H9 (cell line): Measurements from ENCODE around the gene EDA2R. TPM values are rescaled to one million over a fixed set of nuclear protein-coding genes. Genes with fewer than 3 reads are reported as not detected.

Experiments used
- DNase-seq: peaks from one replicate; pipeline ENCODE4 v3.0.0-alpha.2; 2017
- H2AFZ ChIP-seq: one replicate; pipeline ENCODE4 v1.6.1; 2013; ENCODE audit warnings: mild to moderate bottlenecking, low read length, control low read depth, moderate library complexity
- H2AK5ac ChIP-seq: 2 replicates; pipeline ENCODE4 v1.6.1; 2013; ENCODE audit warnings: low read length, control low read depth, mixed read lengths; ENCODE audit not compliant: insufficient read length
- H2BK120ac ChIP-seq: one replicate; pipeline ENCODE4 v1.6.1; 2013; ENCODE audit warnings: low read depth, mild to moderate bottlenecking, low read length, control low read depth, inconsistent platforms; ENCODE audit not compliant: poor library complexity, severe bottlenecking
- H2BK12ac ChIP-seq: 2 replicates; pipeline ENCODE4 v1.6.1; 2013; ENCODE audit warnings: low read length, control low read depth, mixed read lengths, low read depth; ENCODE audit not compliant: insufficient read length
- H2BK15ac ChIP-seq: 2 replicates; pipeline ENCODE4 v1.6.1; 2013; ENCODE audit warnings: low read depth, low read length, control low read depth
- H2BK20ac ChIP-seq: one replicate; pipeline ENCODE4 v1.6.1; 2013; ENCODE audit warnings: low read depth, mild to moderate bottlenecking, low read length, control low read depth, inconsistent platforms; ENCODE audit not compliant: poor library complexity, severe bottlenecking
- H2BK5ac ChIP-seq: 2 replicates; pipeline ENCODE4 v1.6.1; 2013; ENCODE audit warnings: low read length, control low read depth, mixed read lengths; ENCODE audit not compliant: insufficient read length
- H3K14ac ChIP-seq: 2 replicates; pipeline ENCODE4 v1.6.1; 2013; ENCODE audit warnings: low read length, control low read depth; ENCODE audit not compliant: insufficient read depth
- H3K18ac ChIP-seq: 2 replicates; pipeline ENCODE4 v1.6.1; 2013; ENCODE audit warnings: low read depth, mild to moderate bottlenecking, mixed read lengths, low read length, control low read depth; ENCODE audit not compliant: insufficient read length
- H3K23ac ChIP-seq: 2 replicates; pipeline ENCODE4 v1.6.1; 2013; ENCODE audit warnings: low read length, control low read depth, mixed read lengths, low read depth; ENCODE audit not compliant: insufficient read length
- H3K23me2 ChIP-seq: 2 replicates; pipeline ENCODE4 v1.6.1; 2013; ENCODE audit warnings: low read depth, mild to moderate bottlenecking, mixed read lengths, low read length, control low read depth; ENCODE audit not compliant: insufficient read length, poor library complexity, severe bottlenecking
- H3K27ac ChIP-seq: 2 replicates; pipeline ENCODE4 v1.5.1; 2013; ENCODE audit warnings: low read length, control low read depth, mixed read lengths, low read depth; ENCODE audit not compliant: insufficient read length
- H3K27me3 ChIP-seq: 2 replicates; pipeline ENCODE4 v1.6.1; 2013; ENCODE audit warnings: low read length, control low read depth, inconsistent platforms; ENCODE audit not compliant: insufficient read depth
- H3K4ac ChIP-seq: 2 replicates; pipeline ENCODE4 v1.6.1; 2013; ENCODE audit warnings: low read depth, mild to moderate bottlenecking, control low read depth, inconsistent platforms, low read length, moderate library complexity
- H3K4me1 ChIP-seq: 2 replicates; pipeline ENCODE4 v1.6.1; 2013; ENCODE audit warnings: low read length, control low read depth, inconsistent platforms; ENCODE audit not compliant: insufficient read depth
- H3K4me2 ChIP-seq: 2 replicates; pipeline ENCODE4 v1.6.1; 2013; ENCODE audit warnings: low read length, control low read depth, mixed read lengths; ENCODE audit not compliant: insufficient read length, insufficient read depth
- H3K56ac ChIP-seq: 2 replicates; pipeline ENCODE4 v1.6.1; 2013; ENCODE audit warnings: low read depth, mild to moderate bottlenecking, mixed read lengths, low read length, control low read depth; ENCODE audit not compliant: insufficient read length
- H3K79me1 ChIP-seq: 2 replicates; pipeline ENCODE4 v1.6.1; 2013; ENCODE audit warnings: low read depth, mild to moderate bottlenecking, moderate library complexity, low read length, control low read depth, inconsistent platforms; ENCODE audit not compliant: insufficient read depth, poor library complexity, severe bottlenecking
- H3K79me2 ChIP-seq: 2 replicates; pipeline ENCODE4 v1.6.1; 2013; ENCODE audit warnings: low read length, control low read depth, inconsistent platforms; ENCODE audit not compliant: insufficient read depth
- H3K9ac ChIP-seq: 2 replicates; pipeline ENCODE4 v1.6.1; 2013; ENCODE audit warnings: low read length, control low read depth, mixed read lengths; ENCODE audit not compliant: insufficient read length; ENCODE audit errors: extremely low read depth
- H3K9me3 ChIP-seq: one replicate; pipeline ENCODE4 v1.6.1; 2013; ENCODE audit warnings: low read depth, low read length, inconsistent platforms; ENCODE audit not compliant: control insufficient read depth
- H3T11ph ChIP-seq: one replicate; pipeline ENCODE4 v1.6.1; 2013; ENCODE audit warnings: mild to moderate bottlenecking, low read length, control low read depth, inconsistent platforms
- H4K20me1 ChIP-seq: one replicate; pipeline ENCODE4 v1.6.1; 2013; ENCODE audit not compliant: control insufficient read depth, insufficient read length, insufficient read depth
- H4K5ac ChIP-seq: 2 replicates; pipeline ENCODE4 v1.6.1; 2013; ENCODE audit warnings: low read depth, mild to moderate bottlenecking, mixed read lengths, low read length, control low read depth; ENCODE audit not compliant: insufficient read length
- H4K8ac ChIP-seq: replicated peaks from 2 replicates; pipeline ENCODE4 v1.6.1; 2013; ENCODE audit warnings: low read length, control low read depth, mixed read lengths, low read depth; ENCODE audit not compliant: insufficient read length
- H4K91ac ChIP-seq: 2 replicates; pipeline ENCODE4 v1.6.1; 2013; ENCODE audit warnings: low read depth, mild to moderate bottlenecking, moderate library complexity, mixed read lengths, low read length, control low read depth; ENCODE audit not compliant: insufficient read length
- H3K27ac Mint-ChIP-seq, 3 experiments: 2 replicates in 2 of 3; 3 replicates in 1 of 3; pipeline ENCODE4 v1.8.0; 2020 to 2021; ENCODE audit warnings: mixed read lengths in 3 of 3, mild to moderate bottlenecking in 1 of 3, moderate library complexity in 1 of 3
- H3K27me3 Mint-ChIP-seq: 2 replicates; pipeline ENCODE4 v1.8.0; 2021; ENCODE audit warnings: low read depth, mild to moderate bottlenecking, moderate library complexity, mixed read lengths
- H3K36me3 Mint-ChIP-seq, 3 experiments: 2 replicates in 2 of 3; 3 replicates in 1 of 3; pipeline ENCODE4 v1.8.0; 2020 to 2021; ENCODE audit warnings: low read depth in 3 of 3, mixed read lengths in 3 of 3; ENCODE audit not compliant: insufficient read depth in 1 of 3
- H3K4me1 Mint-ChIP-seq, 2 experiments: 2 replicates each; pipeline ENCODE4 v1.8.0; 2020; ENCODE audit warnings: mixed read lengths in 2 of 2
- H3K4me3 Mint-ChIP-seq, 2 experiments: 2 replicates in 1 of 2; 3 replicates in 1 of 2; pipeline ENCODE4 v1.8.0; 2020 to 2021; ENCODE audit warnings: mild to moderate bottlenecking in 2 of 2, mixed read lengths in 2 of 2, moderate library complexity in 1 of 2
- H3K9me3 Mint-ChIP-seq, 2 experiments: 2 replicates in 1 of 2; 3 replicates in 1 of 2; pipeline ENCODE4 v1.8.0; 2020; ENCODE audit warnings: mild to moderate bottlenecking in 2 of 2, mixed read lengths in 2 of 2, moderate library complexity in 1 of 2
- CTCF ChIP-seq: fragments of 200-600 bp; sonication (generic); conservative IDR thresholded peaks from 3 replicates; pipeline ENCODE4 v1.8.0; 2021; ENCODE audit warnings: antibody characterized with exemption, mild to moderate bottlenecking
- WGBS: extraction: QIAGEN DNeasy Blood & Tissue Kit; methylation state at CpG from one replicate; pipeline ENCODE4 v1.1.7; 2013; ENCODE audit warnings: missing lambda C conversion rate, low lambda C conversion rate, mixed read lengths; ENCODE audit not compliant: insufficient read length; ENCODE audit errors: extremely low coverage; 5-methylcytosine and 5-hydroxymethylcytosine counted together
- total RNA-seq: library from RNA; stranded (reverse); gene quantifications from 2 replicates; pipeline ENCODE4 v1.2.1, GENCODE V29; 2021

EDA2R gene
- total RNA-seq, 1 experiment from 2014 or later = 6.6 TPM

- H3K23ac ChIP-seq = no peak overlapping the region
- no peak overlapping the region for H3K4ac ChIP-seq
- no peaks in the 10 kb centered on the region; the same call in 1 of the 2 replicates for H3K4me1 ChIP-seq
- H4K8ac ChIP-seq = no peak overlapping the region
- no peak for DNase-seq
- no peak overlapping the region for H3T11ph ChIP-seq
- H3K79me2 ChIP-seq = peaks cover 2% of the 10 kb centered on the region; the same call in 1 of the 2 replicates
- no peak overlapping the region for H2BK15ac ChIP-seq
- H4K91ac ChIP-seq = no peak overlapping the region
- peaks cover 8 to 17% of the 10 kb centered on the region in 2 experiments for H3K4me1 Mint-ChIP-seq
- H3K9me3 ChIP-seq = peaks cover 9% of the 10 kb centered on the region
- no peaks in the 10 kb centered on the region for H4K20me1 ChIP-seq
- peaks cover 2% of the 10 kb centered on the region; the same call in 1 of the 2 replicates for H3K27me3 Mint-ChIP-seq
- H3K36me3 Mint-ChIP-seq = peaks cover 3 to 6% (median 5%) of the 10 kb centered on the region in 3 experiments; a peak in 5 of 7 replicates
- no peak overlapping the region for H3K4me3 Mint-ChIP-seq
- no peak overlapping the region for H2BK120ac ChIP-seq
- H3K27ac ChIP-seq = no peak overlapping the region
- no peak overlapping the region for H3K9ac ChIP-seq
- no peak for TF ChIP-seq CTCF
- H3K4me2 ChIP-seq = no peak overlapping the region
- H2BK5ac ChIP-seq = no peak overlapping the region
- H3K27me3 ChIP-seq = no peaks in the 10 kb centered on the region
- H2AFZ ChIP-seq = no peak overlapping the region
- no peaks in the 10 kb centered on the region for H3K23me2 ChIP-seq
- no peak overlapping the region for H3K14ac ChIP-seq
- no peaks in the 10 kb centered on the region for H3K79me1 ChIP-seq
- no peak overlapping the region for H4K5ac ChIP-seq
- H2BK20ac ChIP-seq = no peak overlapping the region
- H2BK12ac ChIP-seq = no peak overlapping the region
- H2AK5ac ChIP-seq = no peak overlapping the region
- H3K18ac ChIP-seq = no peak overlapping the region
- peaks cover 85 to 86% of the 10 kb centered on the region in 2 experiments for H3K9me3 Mint-ChIP-seq
- no peak overlapping the region for H3K56ac ChIP-seq
- H3K27ac Mint-ChIP-seq = no peak overlapping the region
- WGBS = no CpG with 5 or more reads among the region's 2 CpGs
These were observed 6.4 kb downstream of the EDA2R start for GRCh38 chrX:66632473-66632872.
